Testis (tissue), 2 donors: ENCODE data around the gene SLC47A2.
"Not testable (repeated sequence)": the region's sequence is repeated elsewhere in the genome, so short reads cannot be mapped to it uniquely, and the experiment has no call there.

Experiments
- POLR2A ChIP-seq: fragments of 450-650 bp; IDR thresholded peaks from one replicate; pipeline ENCODE4 v1.6.1; 2017; ENCODE audit warnings: antibody characterized with exemption, mild to moderate bottlenecking, moderate library complexity
- TF ChIP-seq, protein P1 (sequence below), 3 experiments: fragments of 450-650 bp in 2 of 3; fragments of 200-600 bp in 1 of 3; sonication (generic) in 1 of 3; IDR thresholded peaks; one replicate each; pipeline ENCODE4 v1.5.1; 2016 to 2019; ENCODE audit warnings: antibody characterized with exemption in 3 of 3, mild to moderate bottlenecking in 2 of 3, moderate library complexity in 1 of 3

DNA sequence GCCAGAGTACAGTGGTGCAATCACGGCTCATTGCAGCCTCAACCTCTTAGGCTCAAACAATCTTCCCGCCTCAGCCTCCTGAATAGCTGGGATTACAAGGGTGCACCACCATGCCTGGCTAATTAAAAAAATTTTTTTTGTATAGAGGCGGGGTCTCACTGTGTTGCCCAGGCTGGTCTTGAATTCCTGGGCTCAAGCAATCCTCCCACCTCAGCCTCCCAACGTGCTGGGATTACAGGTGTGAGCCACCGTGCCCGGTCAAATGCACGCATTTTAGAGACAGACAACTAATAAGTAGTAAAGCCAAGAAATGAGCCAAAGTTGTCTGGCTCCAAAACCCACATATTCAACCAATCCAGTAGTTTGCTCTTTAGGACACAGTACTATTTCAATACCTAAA is 46.7 kb downstream of the SLC47A2 start:
- TF ChIP-seq, protein P1, sequence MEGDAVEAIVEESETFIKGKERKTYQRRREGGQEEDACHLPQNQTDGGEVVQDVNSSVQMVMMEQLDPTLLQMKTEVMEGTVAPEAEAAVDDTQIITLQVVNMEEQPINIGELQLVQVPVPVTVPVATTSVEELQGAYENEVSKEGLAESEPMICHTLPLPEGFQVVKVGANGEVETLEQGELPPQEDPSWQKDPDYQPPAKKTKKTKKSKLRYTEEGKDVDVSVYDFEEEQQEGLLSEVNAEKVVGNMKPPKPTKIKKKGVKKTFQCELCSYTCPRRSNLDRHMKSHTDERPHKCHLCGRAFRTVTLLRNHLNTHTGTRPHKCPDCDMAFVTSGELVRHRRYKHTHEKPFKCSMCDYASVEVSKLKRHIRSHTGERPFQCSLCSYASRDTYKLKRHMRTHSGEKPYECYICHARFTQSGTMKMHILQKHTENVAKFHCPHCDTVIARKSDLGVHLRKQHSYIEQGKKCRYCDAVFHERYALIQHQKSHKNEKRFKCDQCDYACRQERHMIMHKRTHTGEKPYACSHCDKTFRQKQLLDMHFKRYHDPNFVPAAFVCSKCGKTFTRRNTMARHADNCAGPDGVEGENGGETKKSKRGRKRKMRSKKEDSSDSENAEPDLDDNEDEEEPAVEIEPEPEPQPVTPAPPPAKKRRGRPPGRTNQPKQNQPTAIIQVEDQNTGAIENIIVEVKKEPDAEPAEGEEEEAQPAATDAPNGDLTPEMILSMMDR (IDR thresholded peaks at IDR 0.05), result not testable (repeated sequence)
- not testable (repeated sequence) for TF ChIP-seq POLR2A
